ENCODE data around the gene NODAL.

The NODAL gene

GRCh38 chr10:70430493-70431445 lies 10.7 kb downstream of the NODAL start:
- Histone ChIP-seq H3K27me3 (ENCODE audit: insufficient read depth, poor library complexity, severe bottlenecking) (no peaks in the 10 kb centered on the region), H3K27ac (ENCODE audit: poor library complexity, severe bottlenecking) (no peak overlapping the region), H3K4me3 (ENCODE audit: severe bottlenecking) (no peak overlapping the region), H3K4me1 (ENCODE audit: insufficient read depth, poor library complexity, severe bottlenecking) (no peaks in the 10 kb centered on the region), H3K9me3 (ENCODE audit: severe bottlenecking) (no peaks in the 10 kb centered on the region), H3K36me3 (ENCODE audit: low read depth) (peaks cover 16% of the 10 kb centered on the region)
- no peak for DNase-seq (ENCODE audit: low spot score)
- ATAC-seq (ENCODE audit: low read depth), result peak; percentile 19; the same call in 1 of the 3 replicates
- no peak for TF ChIP-seq CTCF (IDR thresholded peaks at IDR 0.05; ENCODE audit: poor library complexity, severe bottlenecking)

- H3K27me3 ChIP-seq (ENCODE audit: insufficient read depth, poor library complexity, severe bottlenecking), result no peaks in the 10 kb centered on the region
Measured at GRCh38 chr10:70426823-70427222, 14.7 kb downstream of the NODAL start.

GRCh38 chr10:70425096-70425495 lies 16.4 kb downstream of the NODAL start:
- H3K27ac ChIP-seq (ENCODE audit: poor library complexity, severe bottlenecking), result no peak overlapping the region
- peaks cover 70% of the 10 kb centered on the region for H3K36me3 ChIP-seq (ENCODE audit: low read depth)

More at GRCh38 chr10:70426823-70427222, 14.7 kb downstream of the NODAL start:
- Histone ChIP-seq H3K27ac (ENCODE audit: poor library complexity, severe bottlenecking) (no peak overlapping the region), H3K4me1 (ENCODE audit: insufficient read depth, poor library complexity, severe bottlenecking) (no peaks in the 10 kb centered on the region), H3K9me3 (ENCODE audit: severe bottlenecking) (no peaks in the 10 kb centered on the region), H3K4me3 (ENCODE audit: severe bottlenecking) (no peak overlapping the region), H3K36me3 (ENCODE audit: low read depth) (peaks cover 54% of the 10 kb centered on the region)
- ATAC-seq (ENCODE audit: low read depth), result no peak
- DNase-seq (ENCODE audit: low spot score), result no peak
- no peak for TF ChIP-seq CTCF (IDR thresholded peaks at IDR 0.05; ENCODE audit: poor library complexity, severe bottlenecking)

GRCh38 chr10:70424320-70424719 lies 17.2 kb downstream of the NODAL start:
- Histone ChIP-seq H3K27me3 (ENCODE audit: insufficient read depth, poor library complexity, severe bottlenecking) (no peaks in the 10 kb centered on the region), H3K27ac (ENCODE audit: poor library complexity, severe bottlenecking) (no peak overlapping the region), H3K9me3 (ENCODE audit: severe bottlenecking) (no peaks in the 10 kb centered on the region), H3K36me3 (ENCODE audit: low read depth) (peaks cover 75% of the 10 kb centered on the region), H3K4me3 (ENCODE audit: severe bottlenecking) (no peak overlapping the region), H3K4me1 (ENCODE audit: insufficient read depth, poor library complexity, severe bottlenecking) (no peaks in the 10 kb centered on the region)
- ATAC-seq (ENCODE audit: low read depth), result no peak
- no peak for TF ChIP-seq CTCF (IDR thresholded peaks at IDR 0.05; ENCODE audit: poor library complexity, severe bottlenecking)
- DNase-seq (ENCODE audit: low spot score), result no peak

More at GRCh38 chr10:70425096-70425495, 16.4 kb downstream of the NODAL start:
- H3K4me1 ChIP-seq (ENCODE audit: insufficient read depth, poor library complexity, severe bottlenecking), result no peaks in the 10 kb centered on the region
- TF ChIP-seq CTCF (IDR thresholded peaks at IDR 0.05; ENCODE audit: poor library complexity, severe bottlenecking), result no peak
- no peak for ATAC-seq (ENCODE audit: low read depth)
- H3K9me3 ChIP-seq (ENCODE audit: severe bottlenecking), result no peaks in the 10 kb centered on the region
- H3K27me3 ChIP-seq (ENCODE audit: insufficient read depth, poor library complexity, severe bottlenecking), result no peaks in the 10 kb centered on the region
- H3K4me3 ChIP-seq (ENCODE audit: severe bottlenecking), result no peak overlapping the region
- DNase-seq (ENCODE audit: low spot score), result no peak

- DNase-seq (ENCODE audit: low spot score), result no peak
- H3K9me3 ChIP-seq (ENCODE audit: severe bottlenecking), result no peaks in the 10 kb centered on the region
- no peak overlapping the region for H3K4me3 ChIP-seq (ENCODE audit: severe bottlenecking)
- TF ChIP-seq CTCF (IDR thresholded peaks at IDR 0.05; ENCODE audit: poor library complexity, severe bottlenecking), result no peak
- no peak overlapping the region for H3K27ac ChIP-seq (ENCODE audit: poor library complexity, severe bottlenecking)
- no peaks in the 10 kb centered on the region for H3K27me3 ChIP-seq (ENCODE audit: insufficient read depth, poor library complexity, severe bottlenecking)
- ATAC-seq (ENCODE audit: low read depth), result no peak
- peaks cover 46% of the 10 kb centered on the region for H3K36me3 ChIP-seq (ENCODE audit: low read depth)
- no peaks in the 10 kb centered on the region for H3K4me1 ChIP-seq (ENCODE audit: insufficient read depth, poor library complexity, severe bottlenecking)
Measured at GRCh38 chr10:70418713-70419112, 22.8 kb downstream of the NODAL start.

All from RWPE2 (cell line).